Uterus (tissue), 2 donors: ENCODE results near the gene TMPRSS11D.

Experiments used
- POLR2A ChIP-seq, 2 donors: fragments of 450-650 bp; IDR thresholded peaks; one replicate each; pipeline ENCODE4 v1.6.1; 2016; ENCODE audit warnings: antibody characterized with exemption in 2 of 2, mild to moderate bottlenecking in 1 of 2, moderate library complexity in 1 of 2
- TF ChIP-seq, protein P1 (sequence below), 4 experiments: fragments of 200-600 bp in 2 of 4; fragments of 450-650 bp in 2 of 4; sonication (generic) in 2 of 4; IDR thresholded peaks; one replicate each; pipeline ENCODE4 v1.5.1; 2016 to 2019; ENCODE audit warnings: antibody characterized with exemption in 4 of 4, mild to moderate bottlenecking in 2 of 4, moderate library complexity in 1 of 4

DNA sequence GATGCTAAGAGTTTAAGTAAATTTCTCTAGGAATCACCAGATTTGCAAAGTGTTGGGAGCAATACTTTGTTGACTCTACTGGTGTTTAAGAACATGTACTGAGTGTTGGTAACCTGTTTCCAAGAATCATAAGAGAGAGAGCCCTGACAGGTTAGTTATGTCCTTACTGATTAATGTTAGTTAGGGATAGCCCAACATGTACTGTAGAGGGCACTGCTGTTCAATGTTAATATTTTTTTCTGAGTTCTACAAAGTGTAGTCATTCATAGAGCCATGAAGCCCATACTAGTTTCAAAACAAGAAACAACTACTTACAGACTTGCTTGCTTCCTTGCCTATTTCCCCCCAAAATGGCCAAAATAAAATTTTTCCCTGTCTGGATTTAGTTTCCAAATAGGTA, 11.9 kb downstream of the TMPRSS11D start:
- TF ChIP-seq, protein P1, sequence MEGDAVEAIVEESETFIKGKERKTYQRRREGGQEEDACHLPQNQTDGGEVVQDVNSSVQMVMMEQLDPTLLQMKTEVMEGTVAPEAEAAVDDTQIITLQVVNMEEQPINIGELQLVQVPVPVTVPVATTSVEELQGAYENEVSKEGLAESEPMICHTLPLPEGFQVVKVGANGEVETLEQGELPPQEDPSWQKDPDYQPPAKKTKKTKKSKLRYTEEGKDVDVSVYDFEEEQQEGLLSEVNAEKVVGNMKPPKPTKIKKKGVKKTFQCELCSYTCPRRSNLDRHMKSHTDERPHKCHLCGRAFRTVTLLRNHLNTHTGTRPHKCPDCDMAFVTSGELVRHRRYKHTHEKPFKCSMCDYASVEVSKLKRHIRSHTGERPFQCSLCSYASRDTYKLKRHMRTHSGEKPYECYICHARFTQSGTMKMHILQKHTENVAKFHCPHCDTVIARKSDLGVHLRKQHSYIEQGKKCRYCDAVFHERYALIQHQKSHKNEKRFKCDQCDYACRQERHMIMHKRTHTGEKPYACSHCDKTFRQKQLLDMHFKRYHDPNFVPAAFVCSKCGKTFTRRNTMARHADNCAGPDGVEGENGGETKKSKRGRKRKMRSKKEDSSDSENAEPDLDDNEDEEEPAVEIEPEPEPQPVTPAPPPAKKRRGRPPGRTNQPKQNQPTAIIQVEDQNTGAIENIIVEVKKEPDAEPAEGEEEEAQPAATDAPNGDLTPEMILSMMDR (IDR thresholded peaks at IDR 0.05), result peak in 1 of 4 experiments; percentile 4
- TF ChIP-seq POLR2A (IDR thresholded peaks at IDR 0.05), result no peak
